Spinal cord (tissue), 10 donors: Measurements from ENCODE around the gene NELFCD. TPM values are rescaled to one million over a fixed set of nuclear protein-coding genes. Genes with fewer than 3 reads are reported as not detected.
A peak's percentile ranks its signal among the peaks of the same experiment; 100 is the strongest.

Experiments
- DNase-seq, 6 donors: peaks; one replicate each; pipeline versions ENCODE4 v3.0.0 to v3.0.0-alpha.2; 2013 to 2015; ENCODE audit warnings: low spot score in 6 of 6, low read depth in 4 of 6
- H3K27ac ChIP-seq: one replicate; pipeline ENCODE4 v1.5.1; 2013; ENCODE audit warnings: low read depth, low read length, control low read depth
- H3K27me3 ChIP-seq: one replicate; pipeline ENCODE4 v1.6.1; 2013; ENCODE audit warnings: low read length; ENCODE audit not compliant: control insufficient read depth, insufficient read depth
- H3K36me3 ChIP-seq: one replicate; pipeline ENCODE4 v1.6.1; 2013; ENCODE audit warnings: low read length; ENCODE audit not compliant: control insufficient read depth, insufficient read depth
- H3K4me1 ChIP-seq: one replicate; pipeline ENCODE4 v1.6.1; 2013; ENCODE audit warnings: low read length; ENCODE audit not compliant: control insufficient read depth, insufficient read depth
- H3K4me3 ChIP-seq: one replicate; pipeline ENCODE4 v1.5.1; 2013; ENCODE audit warnings: low read depth, low read length, control low read depth
- H3K9me3 ChIP-seq: one replicate; pipeline ENCODE4 v1.6.1; 2013; ENCODE audit warnings: low read length; ENCODE audit not compliant: control insufficient read depth, insufficient read depth
- WGBS: methylation state at CpG from one replicate; pipeline ENCODE4 v1.1.5; 2013; ENCODE audit warnings: missing lambda C conversion rate; ENCODE audit not compliant: insufficient coverage; 5-methylcytosine and 5-hydroxymethylcytosine counted together
- polyA plus RNA-seq, 2 donors: library from polyadenylated mRNA; unstranded; fragments of 120-200 nt; gene quantifications; one replicate each; pipeline ENCODE4 v1.2.1, GENCODE V29; 2013; ENCODE audit not compliant: insufficient read length in 2 of 2
- total RNA-seq, 2 donors: library from RNA; depleted of rRNA in 1 of 2; stranded (reverse); fragments of 120-200 nt in 1 of 2; fragments of >200 nt in 1 of 2; gene quantifications; one replicate each; pipeline versions ENCODE4 v1.2.3 to v1.2.4, GENCODE V29; 2013 to 2014
- donor health status: healthy.

NELFCD gene
- total and polyA plus RNA-seq, 4 donors = 48.0 to 88.6 (median 71.8) TPM

DNA sequence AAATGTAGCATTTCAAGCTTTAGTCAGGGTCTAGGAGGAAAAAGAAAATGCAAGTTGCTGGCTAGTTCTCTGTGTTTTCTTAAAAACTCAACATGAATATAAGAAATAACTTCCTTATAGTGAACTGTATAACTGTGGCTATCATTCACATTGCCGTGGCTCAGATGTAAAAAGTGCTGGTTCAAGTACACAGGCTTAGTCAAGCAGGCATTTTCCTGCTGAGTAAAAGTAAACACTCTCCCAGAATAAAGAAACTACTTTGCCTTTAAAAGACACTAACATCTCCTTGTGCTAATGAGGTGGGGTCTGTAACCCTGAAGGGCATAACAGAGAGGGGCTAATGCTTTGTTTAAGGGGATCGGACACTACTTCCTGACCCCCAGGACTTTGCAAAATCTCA lies 47.8 kb downstream of the NELFCD start:
- H3K36me3 ChIP-seq = peaks cover 13% of the 10 kb centered on the region
- 25% methylated on average over 1 of the region's 2 CpGs for WGBS

DNA sequence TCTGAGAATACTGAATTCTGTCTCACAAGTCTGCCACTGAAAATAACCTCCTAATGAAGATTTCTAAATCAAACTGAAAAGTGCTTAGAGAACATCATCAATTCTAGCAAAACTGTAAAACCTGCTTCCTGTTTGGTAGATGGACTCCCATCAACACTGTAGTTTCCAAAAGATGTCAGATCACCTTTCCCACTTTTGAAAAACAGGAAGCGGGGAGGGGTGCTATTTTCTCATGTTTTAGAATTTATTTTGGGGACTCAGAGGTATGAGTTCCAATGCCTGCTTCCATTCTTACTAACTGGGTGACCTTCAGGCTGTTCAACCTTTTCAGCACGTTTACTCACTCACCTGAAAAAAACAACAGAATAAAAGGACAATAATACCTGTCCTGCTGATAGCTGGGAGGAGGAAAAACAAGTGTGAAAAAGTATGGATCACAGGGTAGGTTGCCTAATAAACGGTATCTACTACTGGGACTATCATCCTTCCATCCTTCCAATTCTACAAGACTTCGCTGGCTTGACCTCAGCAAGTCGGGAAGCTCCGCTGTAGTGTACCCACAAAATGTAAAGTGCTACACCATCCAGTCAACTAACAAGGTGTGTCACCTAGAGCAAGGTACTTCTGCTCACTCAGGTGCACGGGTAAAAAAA lies 50.0 kb downstream of the NELFCD start:
- Histone ChIP-seq H3K36me3 (peaks cover 10% of the 10 kb centered on the region), H3K27ac (no peak overlapping the region), H3K4me3 (peak overlapping the region; percentile 88), H3K4me1 (peaks cover 13% of the 10 kb centered on the region), H3K9me3 (no peaks in the 10 kb centered on the region), H3K27me3 (no peaks in the 10 kb centered on the region)
- 86% methylated on average over 4 of the region's 7 CpGs for WGBS
- DNase-seq = no peak

More for the DNA sequence above, 47.8 kb downstream of the NELFCD start:
- no peak overlapping the region for H3K27ac ChIP-seq
- H3K4me3 ChIP-seq = no peak overlapping the region
- H3K27me3 ChIP-seq = no peaks in the 10 kb centered on the region
- H3K9me3 ChIP-seq = no peaks in the 10 kb centered on the region
- peaks cover 16% of the 10 kb centered on the region for H3K4me1 ChIP-seq
- DNase-seq = no peak

DNA sequence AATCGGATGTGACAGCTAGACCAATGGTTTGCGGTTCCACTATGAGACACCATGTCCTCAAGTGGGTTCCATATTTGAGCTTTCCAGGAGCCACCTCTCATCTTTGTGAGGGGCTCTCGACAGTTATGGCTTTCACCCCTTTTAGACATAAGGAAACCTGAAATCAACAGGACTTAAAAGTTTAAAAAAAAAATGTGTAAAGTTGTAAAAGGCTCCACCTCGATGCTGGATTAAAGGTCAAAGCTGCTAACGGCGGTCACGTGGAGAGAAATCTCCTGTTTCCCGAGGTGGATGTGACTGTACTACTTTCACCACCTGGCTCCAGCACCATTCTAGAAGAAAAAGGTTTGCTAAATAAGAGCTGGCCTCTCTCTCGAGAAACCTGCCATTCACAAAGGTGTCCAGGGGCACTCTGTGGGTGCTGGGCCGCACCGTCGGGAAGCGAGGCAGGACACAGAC lies 50.5 kb downstream of the NELFCD start:
- H3K4me3 ChIP-seq = peak overlapping the region; percentile 88
- DNase-seq = no peak
- WGBS = 22% methylated on average over 12 of the region's 13 CpGs
- no peaks in the 10 kb centered on the region for H3K27me3 ChIP-seq
- peaks cover 13% of the 10 kb centered on the region for H3K4me1 ChIP-seq
- no peaks in the 10 kb centered on the region for H3K9me3 ChIP-seq
- peak overlapping the region; percentile 87 for H3K27ac ChIP-seq
- H3K36me3 ChIP-seq = peaks cover 12% of the 10 kb centered on the region

DNA sequence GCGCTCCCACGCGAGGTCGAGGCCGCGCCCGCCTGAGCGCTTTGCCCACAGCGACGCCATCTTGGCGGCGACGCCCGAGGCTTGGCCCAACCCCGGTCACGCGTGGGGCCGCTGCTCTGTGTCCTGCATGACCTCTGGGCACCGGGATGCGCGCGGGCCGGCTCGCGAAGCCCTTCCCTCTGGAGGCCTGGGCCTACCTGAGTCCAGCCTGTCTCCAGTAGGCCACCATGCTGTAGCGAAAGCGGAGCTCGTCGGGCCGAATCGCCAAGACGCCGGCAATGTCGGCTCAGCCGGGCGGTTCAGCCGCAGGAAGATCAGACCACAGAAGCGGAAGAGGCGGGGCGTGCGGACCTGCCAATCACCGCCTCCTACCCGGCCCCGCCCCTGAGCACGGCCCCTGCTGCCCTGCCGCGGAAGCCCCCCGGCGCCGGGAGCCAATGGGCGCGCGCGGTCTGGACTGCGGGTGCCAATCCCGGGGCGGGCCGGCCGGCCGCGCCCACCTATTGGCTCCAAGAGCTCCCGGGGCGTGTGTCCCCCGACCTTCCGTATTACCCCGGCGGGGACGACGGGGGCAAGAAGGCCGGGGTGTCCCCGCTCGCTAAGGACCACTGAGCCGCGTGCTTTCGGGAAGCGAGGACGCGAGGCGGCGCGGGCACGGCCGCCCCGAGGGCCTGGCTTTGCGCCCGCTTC lies 51.1 kb downstream of the NELFCD start, which contains the start of gene ATP5F1E:
Gene ATP5F1E, minus strand, starts transcription at position 313 of the 690 bp plus-strand sequence. Its CDS starts 84 bp downstream, at position 229.
- H3K36me3 ChIP-seq = peaks cover 12% of the 10 kb centered on the region

DNA sequence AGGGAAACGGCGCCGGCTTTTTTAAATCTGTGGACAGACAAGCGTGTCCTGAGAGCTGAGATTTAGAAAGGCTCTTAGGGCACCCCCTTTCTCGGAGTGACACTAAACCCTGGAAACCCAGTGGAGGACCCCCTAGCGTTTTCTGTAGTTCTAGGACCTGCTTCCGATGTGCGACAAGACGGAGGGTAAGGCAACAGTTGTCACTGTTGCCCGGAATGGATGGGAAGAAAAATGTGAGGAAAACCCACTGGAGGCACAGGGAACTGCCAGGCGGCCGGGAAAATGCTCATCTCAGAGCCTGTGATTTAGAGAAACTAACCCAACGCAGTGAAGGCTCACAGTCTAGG lies 51.6 kb downstream of the NELFCD start:
- Histone ChIP-seq H3K27ac (peak overlapping the region; percentile 85), H3K27me3 (no peaks in the 10 kb centered on the region), H3K4me1 (peaks cover 10% of the 10 kb centered on the region), H3K36me3 (peaks cover 15% of the 10 kb centered on the region), H3K4me3 (peak overlapping the region; percentile 88), H3K9me3 (no peaks in the 10 kb centered on the region)
- 0% methylated on average over 11 of the region's 13 CpGs for WGBS
- DNase-seq = peak in 1 of 6 donors; percentile 59

More for the DNA sequence above, 51.1 kb downstream of the NELFCD start, which contains the start of gene ATP5F1E:
- H3K9me3 ChIP-seq = no peaks in the 10 kb centered on the region
- H3K27me3 ChIP-seq = no peaks in the 10 kb centered on the region
- H3K27ac ChIP-seq = peak within 1 kb of the TSS; percentile 87
- peak within 1 kb of the TSS; percentile 88 for H3K4me3 ChIP-seq
- H3K4me1 ChIP-seq = peaks cover 13% of the 10 kb centered on the region
- under 1% methylated on average over 86 of the region's 86 CpGs for WGBS
- peak; percentile 72 to 99 (median 92) for DNase-seq

DNA sequence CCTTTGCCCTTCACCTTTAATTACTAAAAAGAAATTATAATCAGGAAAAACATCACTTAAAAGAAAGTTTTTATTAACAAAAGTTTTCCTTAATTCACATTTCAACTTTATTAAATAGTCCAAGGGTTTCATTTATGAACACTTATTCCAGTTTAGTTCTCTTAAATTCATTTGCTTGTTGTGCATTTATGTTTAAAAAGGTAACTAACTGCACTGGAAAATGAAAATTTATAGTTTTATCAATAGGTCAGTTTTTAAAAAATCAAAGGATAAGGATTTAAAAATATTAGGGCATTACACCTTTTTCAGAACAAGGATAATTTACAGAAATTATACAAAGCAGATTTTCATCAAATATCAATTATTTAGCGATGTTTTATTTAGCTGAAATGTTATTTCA lies 52.0 kb downstream of the NELFCD start:
- H3K27ac ChIP-seq = no peak overlapping the region
- H3K9me3 ChIP-seq = no peaks in the 10 kb centered on the region
- WGBS = no CpG with 5 or more reads among the region's 1 CpG
- H3K27me3 ChIP-seq = no peaks in the 10 kb centered on the region
- peaks cover 10% of the 10 kb centered on the region for H3K4me1 ChIP-seq
- peaks cover 15% of the 10 kb centered on the region for H3K36me3 ChIP-seq
- DNase-seq = no peak
- H3K4me3 ChIP-seq = peak overlapping the region; percentile 88

DNA sequence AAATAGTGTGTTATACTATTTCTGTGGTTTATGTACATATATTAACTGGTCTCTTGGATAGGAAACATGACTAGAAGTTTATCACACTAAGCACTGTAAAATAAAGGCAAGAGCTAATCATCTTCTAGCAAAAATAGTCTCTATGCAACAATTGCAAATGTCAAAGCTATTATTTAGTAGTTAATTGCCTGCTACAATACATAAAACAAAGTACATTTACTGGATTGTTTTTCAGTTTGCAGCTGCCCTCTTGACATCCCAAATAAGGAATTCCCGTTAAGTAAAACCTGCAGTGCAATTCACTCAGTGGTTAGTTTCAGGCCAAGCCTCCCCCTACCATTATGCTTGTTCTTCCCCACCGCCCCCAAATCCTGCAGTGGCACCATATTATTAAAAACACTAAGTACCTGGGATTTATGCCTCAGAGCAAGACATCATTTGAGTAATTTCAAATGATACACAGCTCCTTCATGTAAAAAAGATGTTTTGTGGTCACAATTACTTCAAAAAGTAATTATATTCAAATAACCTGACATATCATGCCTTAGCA lies 52.6 kb downstream of the NELFCD start:
- H3K27ac ChIP-seq = no peak overlapping the region
- no CpG with 5 or more reads among the region's 2 CpGs for WGBS
- H3K4me1 ChIP-seq = peaks cover 10% of the 10 kb centered on the region
- no peak for DNase-seq
- peaks cover 15% of the 10 kb centered on the region for H3K36me3 ChIP-seq
- H3K4me3 ChIP-seq = no peak overlapping the region
- no peaks in the 10 kb centered on the region for H3K27me3 ChIP-seq
- no peaks in the 10 kb centered on the region for H3K9me3 ChIP-seq

DNA sequence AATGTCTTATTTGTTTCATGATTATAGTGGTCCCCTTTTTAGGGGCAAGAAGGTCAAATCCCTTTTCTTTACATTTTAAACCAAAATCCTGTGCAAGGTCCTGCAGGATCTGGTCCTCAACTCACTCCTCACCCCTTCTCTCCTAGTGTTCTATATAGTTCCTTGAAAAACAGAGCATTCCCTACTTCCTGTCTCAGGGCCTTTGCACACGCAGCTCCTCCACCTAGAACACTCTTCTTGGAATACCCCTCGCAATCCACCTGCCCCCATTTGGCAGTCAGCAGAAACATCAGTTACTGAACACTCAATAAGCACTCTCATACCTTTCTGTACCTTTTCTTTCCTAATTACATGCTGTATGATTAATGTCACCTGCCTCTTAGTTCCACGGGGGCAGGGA lies 54.3 kb downstream of the NELFCD start:
- DNase-seq = no peak
- WGBS = 92% methylated on average over 3 of the region's 3 CpGs

DNA sequence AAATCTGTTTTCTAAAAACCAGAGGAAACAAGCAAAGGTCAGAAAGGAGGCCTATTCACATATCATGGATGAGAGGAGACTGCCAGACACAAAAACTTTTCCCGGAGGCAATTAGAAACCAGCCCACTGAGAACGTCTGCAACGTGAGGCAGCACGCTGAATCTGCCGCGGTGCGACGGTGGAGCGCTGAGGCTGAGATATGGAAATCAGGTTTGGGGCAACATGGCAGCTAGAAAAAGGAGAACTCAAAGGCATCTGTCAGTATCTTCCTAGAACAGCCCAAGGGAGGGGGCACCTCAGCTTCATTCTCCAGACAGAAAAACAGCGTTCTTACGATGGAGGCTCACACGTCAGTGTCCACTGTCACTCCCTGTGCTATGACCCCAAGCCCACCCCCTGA lies 56.3 kb downstream of the NELFCD start:
- 78% methylated on average over 9 of the region's 12 CpGs for WGBS
- H3K27ac ChIP-seq = no peak overlapping the region

More for the DNA sequence above, 54.3 kb downstream of the NELFCD start:
- Histone ChIP-seq H3K27ac (no peak overlapping the region), H3K27me3 (no peaks in the 10 kb centered on the region), H3K4me3 (no peak overlapping the region), H3K9me3 (no peaks in the 10 kb centered on the region), H3K4me1 (peaks cover 10% of the 10 kb centered on the region), H3K36me3 (peaks cover 15% of the 10 kb centered on the region)

More for the DNA sequence above, 56.3 kb downstream of the NELFCD start:
- no peaks in the 10 kb centered on the region for H3K27me3 ChIP-seq
- no peak overlapping the region for H3K4me3 ChIP-seq
- peaks cover 15% of the 10 kb centered on the region for H3K36me3 ChIP-seq
- H3K4me1 ChIP-seq = peaks cover 16% of the 10 kb centered on the region
- no peak for DNase-seq
- no peaks in the 10 kb centered on the region for H3K9me3 ChIP-seq
